Calu3 (cell line): Measurements from ENCODE around the gene CYP24A1. TPM values are rescaled to one million over a fixed set of nuclear protein-coding genes. Genes with fewer than 3 reads are reported as not detected.

ENCODE experiments used
- BruUV-seq: library from RNA; stranded (reverse); fragments of 400-500 nt; replicated peaks from 2 replicates; lab custom pipeline; 2021; lab: Mats Ljungman, UMichigan
- CTCF ChIA-PET: fragments of 300-600 bp; sonication (Branson Sonifier 250); formaldehyde crosslinking; loops from one replicate; lab custom pipeline; 2022; ENCODE audit warnings: antibody characterized with exemption; lab: Charles Lee
- DNase-seq: peaks from one replicate; pipeline ENCODE4 v3.0.0; 2022
- H3K27ac Mint-ChIP-seq: one replicate; pipeline ENCODE4 v1.8.0; 2022; ENCODE audit warnings: mixed read lengths; ENCODE audit not compliant: unreplicated experiment
- H3K27me3 Mint-ChIP-seq: one replicate; pipeline ENCODE4 v1.8.0; 2022; ENCODE audit warnings: mixed read lengths; ENCODE audit not compliant: unreplicated experiment
- H3K36me3 Mint-ChIP-seq: one replicate; pipeline ENCODE4 v1.8.0; 2022; ENCODE audit warnings: mild to moderate bottlenecking, moderate library complexity, mixed read lengths; ENCODE audit not compliant: insufficient read depth, unreplicated experiment
- H3K4me1 Mint-ChIP-seq: one replicate; pipeline ENCODE4 v1.8.0; 2022; ENCODE audit warnings: mild to moderate bottlenecking, low read depth, mixed read lengths; ENCODE audit not compliant: unreplicated experiment
- H3K4me3 Mint-ChIP-seq: one replicate; pipeline ENCODE4 v1.8.0; 2022; ENCODE audit warnings: mild to moderate bottlenecking, low read depth, moderate library complexity, mixed read lengths; ENCODE audit not compliant: unreplicated experiment
- H3K9me3 Mint-ChIP-seq: one replicate; pipeline ENCODE4 v1.8.0; 2022; ENCODE audit warnings: low read depth, mixed read lengths; ENCODE audit not compliant: unreplicated experiment
- intact Hi-C: fragments of 100-400 bp; cut with micrococcal nuclease; formaldehyde crosslinking; loops from one replicate; pipeline ENCODE4 v1.10.0; 2022; ENCODE audit not compliant: unreplicated experiment
- total RNA-seq: library from RNA; stranded (reverse); gene quantifications from 2 replicates; pipeline ENCODE4 v1.2.3, GENCODE V29; 2022
- TF ChIP-seq, protein P1 (sequence below): fragments of 200-600 bp; IDR thresholded peaks from one replicate; pipeline ENCODE4 v1.8.0; 2022; ENCODE audit warnings: antibody characterized with exemption; ENCODE audit not compliant: unreplicated experiment

Gene CYP24A1
- total RNA-seq, 1 experiment from 2014 or later = 665 TPM

- DNase-seq = no peak
- no TSS peak for BruUV-seq
- H3K27me3 Mint-ChIP-seq = no peaks in the 10 kb centered on the region
- peak overlapping the region; percentile 83 for H3K27ac Mint-ChIP-seq
- no peaks in the 10 kb centered on the region for H3K9me3 Mint-ChIP-seq
- TF ChIP-seq, protein P1, sequence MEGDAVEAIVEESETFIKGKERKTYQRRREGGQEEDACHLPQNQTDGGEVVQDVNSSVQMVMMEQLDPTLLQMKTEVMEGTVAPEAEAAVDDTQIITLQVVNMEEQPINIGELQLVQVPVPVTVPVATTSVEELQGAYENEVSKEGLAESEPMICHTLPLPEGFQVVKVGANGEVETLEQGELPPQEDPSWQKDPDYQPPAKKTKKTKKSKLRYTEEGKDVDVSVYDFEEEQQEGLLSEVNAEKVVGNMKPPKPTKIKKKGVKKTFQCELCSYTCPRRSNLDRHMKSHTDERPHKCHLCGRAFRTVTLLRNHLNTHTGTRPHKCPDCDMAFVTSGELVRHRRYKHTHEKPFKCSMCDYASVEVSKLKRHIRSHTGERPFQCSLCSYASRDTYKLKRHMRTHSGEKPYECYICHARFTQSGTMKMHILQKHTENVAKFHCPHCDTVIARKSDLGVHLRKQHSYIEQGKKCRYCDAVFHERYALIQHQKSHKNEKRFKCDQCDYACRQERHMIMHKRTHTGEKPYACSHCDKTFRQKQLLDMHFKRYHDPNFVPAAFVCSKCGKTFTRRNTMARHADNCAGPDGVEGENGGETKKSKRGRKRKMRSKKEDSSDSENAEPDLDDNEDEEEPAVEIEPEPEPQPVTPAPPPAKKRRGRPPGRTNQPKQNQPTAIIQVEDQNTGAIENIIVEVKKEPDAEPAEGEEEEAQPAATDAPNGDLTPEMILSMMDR = no peak
- H3K4me1 Mint-ChIP-seq = peaks cover 67% of the 10 kb centered on the region
- CTCF ChIA-PET = interaction anchor here (0.7 to 1.5 kb wide), 6 partner anchors 10 to 64 kb away, joined by 3 to 5 read pairs (median 4); no protein-coding TSS in a partner anchor
- intact Hi-C loops = no loop called here
- peak overlapping the region; percentile 43 for H3K4me3 Mint-ChIP-seq
- peaks cover 97% of the 10 kb centered on the region for H3K36me3 Mint-ChIP-seq
Measured at GRCh38 chr20:54170026-54170471, 3.7 kb downstream of the CYP24A1 start.

DNA sequence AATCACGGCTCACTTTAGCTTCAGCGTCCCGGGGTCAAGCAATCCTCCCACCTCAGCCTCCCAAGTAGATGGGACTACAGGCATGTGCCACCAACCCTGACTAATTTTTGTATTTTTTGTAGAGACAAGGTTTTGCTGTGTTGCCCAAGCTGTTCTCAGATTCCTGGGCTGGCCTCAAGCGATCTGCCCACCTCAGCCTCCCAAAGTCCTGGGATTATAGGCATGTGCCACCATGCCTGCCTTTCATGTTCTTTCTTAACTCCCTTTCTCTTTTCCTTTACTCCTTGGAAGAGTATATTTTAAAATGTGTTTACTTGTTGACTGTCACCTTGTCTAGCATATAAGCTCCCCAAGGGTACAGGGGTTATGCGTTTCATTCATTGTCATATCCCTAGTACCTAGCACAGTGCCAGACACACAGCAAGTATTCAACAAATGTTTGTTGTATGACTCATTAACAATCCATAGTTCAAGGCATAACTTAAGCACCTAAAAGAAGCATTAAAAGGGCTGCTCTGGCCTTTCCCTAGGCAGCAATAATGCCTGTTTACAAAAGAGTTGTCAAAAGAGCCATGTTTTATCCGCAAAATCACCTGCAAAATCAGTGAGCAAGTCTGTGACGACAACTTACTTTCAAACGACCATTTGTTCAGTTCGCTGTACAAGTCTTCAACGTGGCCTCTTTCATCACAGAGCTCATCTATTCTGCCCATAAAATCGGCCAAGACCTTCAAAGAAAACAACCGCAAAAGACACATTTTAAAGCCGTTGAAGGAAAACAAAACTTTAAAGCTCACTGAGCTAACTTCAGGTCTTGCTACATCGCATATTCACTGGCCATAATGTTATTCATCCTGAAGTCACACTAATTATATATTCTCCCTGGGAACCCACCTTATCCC is 4.6 kb downstream of the CYP24A1 start:
- DNase-seq = no peak
- no peaks in the 10 kb centered on the region for H3K9me3 Mint-ChIP-seq
- no peaks in the 10 kb centered on the region for H3K27me3 Mint-ChIP-seq
- peak overlapping the region; percentile 83 for H3K27ac Mint-ChIP-seq
- peak overlapping the region; percentile 43 for H3K4me3 Mint-ChIP-seq
- BruUV-seq = TSS peak; percentile 3
- CTCF ChIA-PET = interaction anchor here (1.0 to 2.2 kb wide), 6 partner anchors 20 to 65 kb away, joined by 3 to 15 read pairs (median 5); no protein-coding TSS in a partner anchor
- peaks cover 62% of the 10 kb centered on the region for H3K4me1 Mint-ChIP-seq
- H3K36me3 Mint-ChIP-seq = peaks cover 97% of the 10 kb centered on the region
- intact Hi-C loops = loop anchor here (2.0 kb wide), 1 partner anchor 36 kb away; no protein-coding TSS in a partner anchor
- TF ChIP-seq, protein P1 = no peak

- H3K4me3 Mint-ChIP-seq = peak overlapping the region; percentile 43
- no peaks in the 10 kb centered on the region for H3K9me3 Mint-ChIP-seq
Measured at GRCh38 chr20:54167909-54168872, 5.6 kb downstream of the CYP24A1 start.

More at GRCh38 chr20:54167909-54168872, 5.6 kb downstream of the CYP24A1 start:
- Mint-ChIP-seq H3K27ac (peak overlapping the region; percentile 83), H3K27me3 (no peaks in the 10 kb centered on the region), H3K4me1 (peaks cover 63% of the 10 kb centered on the region), H3K36me3 (peaks cover 97% of the 10 kb centered on the region)
- no TSS peak for BruUV-seq
- CTCF ChIA-PET = interaction anchor here (0.6 to 2.2 kb wide), 7 partner anchors 13 to 71 kb away, joined by 3 to 15 read pairs (median 4); no protein-coding TSS in a partner anchor
- intact Hi-C loops = loop anchor here (2.0 kb wide), 1 partner anchor 35 kb away; no protein-coding TSS in a partner anchor
- peak; percentile 85 for DNase-seq
- TF ChIP-seq, protein P1 = no peak
